ENCODE data around the gene CSF1R. TPM values are rescaled to one million over a fixed set of nuclear protein-coding genes. Genes with fewer than 3 reads are reported as not detected.

The CSF1R gene
- total and polyA plus RNA-seq, 12 donors, result 4.8 to 83.9 (median 10.6) TPM

GRCh38 chr5:150067405-150067960 lies 18.9 kb downstream of the CSF1R start:
- ATAC-seq (no peak), DNase-seq (no peak)
- TF ChIP-seq, protein P1, sequence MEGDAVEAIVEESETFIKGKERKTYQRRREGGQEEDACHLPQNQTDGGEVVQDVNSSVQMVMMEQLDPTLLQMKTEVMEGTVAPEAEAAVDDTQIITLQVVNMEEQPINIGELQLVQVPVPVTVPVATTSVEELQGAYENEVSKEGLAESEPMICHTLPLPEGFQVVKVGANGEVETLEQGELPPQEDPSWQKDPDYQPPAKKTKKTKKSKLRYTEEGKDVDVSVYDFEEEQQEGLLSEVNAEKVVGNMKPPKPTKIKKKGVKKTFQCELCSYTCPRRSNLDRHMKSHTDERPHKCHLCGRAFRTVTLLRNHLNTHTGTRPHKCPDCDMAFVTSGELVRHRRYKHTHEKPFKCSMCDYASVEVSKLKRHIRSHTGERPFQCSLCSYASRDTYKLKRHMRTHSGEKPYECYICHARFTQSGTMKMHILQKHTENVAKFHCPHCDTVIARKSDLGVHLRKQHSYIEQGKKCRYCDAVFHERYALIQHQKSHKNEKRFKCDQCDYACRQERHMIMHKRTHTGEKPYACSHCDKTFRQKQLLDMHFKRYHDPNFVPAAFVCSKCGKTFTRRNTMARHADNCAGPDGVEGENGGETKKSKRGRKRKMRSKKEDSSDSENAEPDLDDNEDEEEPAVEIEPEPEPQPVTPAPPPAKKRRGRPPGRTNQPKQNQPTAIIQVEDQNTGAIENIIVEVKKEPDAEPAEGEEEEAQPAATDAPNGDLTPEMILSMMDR (IDR thresholded peaks at IDR 0.05), result no peak
- peak overlapping the region in 1 of 10 donors; percentile 79 for H3K27ac ChIP-seq
- H3K27me3 ChIP-seq, result no peaks in the 10 kb centered on the region
- H3K4me1 ChIP-seq, result peaks cover 0 to 80% (median 0%) of the 10 kb centered on the region in 9 donors
- H3K9me3 ChIP-seq, result no peaks in the 10 kb centered on the region
- intact Hi-C loops (cut with DNase I), result no loop called here
- 89 to 93% methylated on average over 6 of the region's 6 CpGs for WGBS, 2 donors
- no peak overlapping the region for H3K4me3 ChIP-seq
- H3K36me3 ChIP-seq, result peaks cover 0 to 67% (median 0%) of the 10 kb centered on the region in 9 donors

DNA sequence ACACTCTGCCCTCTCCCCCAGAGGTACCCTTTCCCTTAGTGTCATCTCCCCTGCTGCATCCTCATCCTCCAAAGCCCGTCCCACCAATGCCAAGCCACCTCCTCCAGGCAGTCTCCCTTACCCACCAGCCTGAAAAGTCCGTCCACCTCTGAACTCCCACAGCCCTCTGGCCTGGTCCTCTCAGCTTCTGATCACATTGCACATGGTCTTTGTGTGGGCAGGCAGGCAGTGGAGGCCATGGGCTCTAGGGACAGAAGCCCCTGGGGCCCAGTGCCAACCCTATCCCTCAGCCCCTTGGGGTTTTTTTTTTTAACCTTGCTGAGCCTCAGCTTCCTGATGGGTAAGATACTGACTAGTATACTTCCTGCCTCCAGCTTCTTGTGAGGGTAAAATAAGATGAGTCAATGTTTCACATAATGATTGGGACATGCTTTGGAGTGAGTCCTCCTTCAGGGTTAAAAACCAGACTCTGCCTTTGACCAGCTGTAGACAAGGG lies 19.4 kb downstream of the CSF1R start:
- WGBS, 2 donors, result 89 to 91% methylated on average over 2 of the region's 2 CpGs
- Histone ChIP-seq H3K27me3 (no peaks in the 10 kb centered on the region), H3K9me3 (no peaks in the 10 kb centered on the region), H3K27ac (peak overlapping the region in 1 of 10 donors; percentile 79), H3K4me1 (peaks cover 0 to 80% (median 0%) of the 10 kb centered on the region in 9 donors), H3K36me3 (peaks cover 0 to 62% (median 0%) of the 10 kb centered on the region in 9 donors), H3K4me3 (no peak overlapping the region)
- ATAC-seq (no peak), DNase-seq (no peak)
- TF ChIP-seq, protein P1 (IDR thresholded peaks at IDR 0.05), result no peak
- intact Hi-C loops (cut with DNase I), result no loop called here

DNA sequence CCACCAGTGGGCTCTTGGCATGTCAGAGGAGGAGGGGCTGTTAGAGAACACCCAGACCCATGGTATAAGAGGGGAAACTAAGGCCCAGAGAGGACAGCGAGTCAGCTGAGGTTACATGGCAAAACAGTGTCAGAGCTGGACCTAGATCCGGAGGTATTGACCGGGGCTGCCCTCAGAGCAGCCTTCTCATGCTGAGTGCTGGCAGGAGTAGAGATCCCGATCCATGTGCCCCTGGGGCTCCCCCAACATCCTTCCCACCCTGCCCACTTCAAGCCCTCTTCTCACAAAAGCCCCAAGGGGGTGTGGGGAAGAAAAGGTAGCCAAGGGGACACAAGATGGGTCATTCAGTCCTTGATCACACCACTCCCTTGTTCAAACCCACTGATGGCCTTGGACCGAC lies 19.9 kb downstream of the CSF1R start:
- H3K27ac ChIP-seq, result peak overlapping the region in 4 of 10 donors; percentile 31 to 79 (median 41)
- intact Hi-C loops (cut with DNase I), result no loop called here

GRCh38 chr5:150065886-150066285 lies 20.5 kb downstream of the CSF1R start:
- 70 to 73% methylated on average over 10 of the region's 10 CpGs for WGBS, 2 donors
- no peaks in the 10 kb centered on the region for H3K27me3 ChIP-seq
- TF ChIP-seq, protein P1 (IDR thresholded peaks at IDR 0.05), result no peak
- peak; percentile 38 for DNase-seq
- intact Hi-C loops (cut with DNase I), result no loop called here
- ATAC-seq, result peak; percentile 35 to 70 (median 58)
- H3K9me3 ChIP-seq, result no peaks in the 10 kb centered on the region
- H3K4me3 ChIP-seq, result no peak overlapping the region
- peaks cover 0 to 74% (median 0%) of the 10 kb centered on the region in 9 donors for H3K4me1 ChIP-seq
- peak overlapping the region in 6 of 10 donors; percentile 22 to 79 (median 37) for H3K27ac ChIP-seq
- H3K36me3 ChIP-seq, result peaks cover 0 to 60% (median 0%) of the 10 kb centered on the region in 9 donors

More for the DNA sequence above, 19.9 kb downstream of the CSF1R start:
- H3K4me1 ChIP-seq, result peaks cover 0 to 75% (median 0%) of the 10 kb centered on the region in 9 donors
- TF ChIP-seq, protein P1 (IDR thresholded peaks at IDR 0.05), result no peak
- H3K9me3 ChIP-seq, result no peaks in the 10 kb centered on the region
- H3K27me3 ChIP-seq, result no peaks in the 10 kb centered on the region
- WGBS, 2 donors, result 97% methylated on average over 5 of the region's 5 CpGs
- H3K36me3 ChIP-seq, result peaks cover 0 to 61% (median 0%) of the 10 kb centered on the region in 9 donors
- H3K4me3 ChIP-seq, result no peak overlapping the region
- ATAC-seq, result no peak
- no peak for DNase-seq
